ENCODE results near the gene TBL2.

TBL2 gene

DNA sequence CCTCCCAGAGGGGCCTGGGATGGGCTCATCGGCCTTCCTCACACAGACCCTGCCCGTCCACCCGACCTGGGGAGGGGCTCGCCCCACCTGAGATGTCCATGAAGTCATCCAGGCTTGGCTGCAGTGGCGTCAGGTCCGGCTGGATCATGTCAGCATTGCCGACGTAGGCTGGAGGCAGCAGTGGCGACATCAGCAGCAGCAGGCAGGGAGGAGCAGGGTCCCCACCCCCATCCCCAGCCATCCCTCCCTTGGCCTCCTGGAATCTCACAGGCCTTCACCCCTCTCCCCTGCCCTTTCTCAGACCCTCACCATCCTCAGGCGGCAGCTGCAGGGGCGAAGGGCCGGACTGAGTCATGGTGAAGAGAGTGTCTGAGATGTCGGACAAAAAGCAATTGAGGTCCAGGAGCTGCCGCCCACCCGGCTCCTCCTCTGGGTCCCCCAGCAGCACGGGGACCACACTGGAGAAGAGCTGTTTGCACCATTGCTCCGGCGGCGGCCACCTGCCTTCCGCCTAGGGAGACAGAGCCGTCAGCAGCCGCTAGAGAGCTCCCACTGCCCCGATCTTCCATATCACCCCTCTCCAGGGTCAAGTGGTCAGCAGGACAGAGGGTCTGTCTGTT lies 27.3 kb upstream of the TBL2 start:
- Histone ChIP-seq H3K4me3 (ENCODE audit: low read depth in 1 of 2, low read length in 2 of 2) (no peak overlapping the region), H2AFZ (ENCODE audit: low read depth, low read length) (no peak overlapping the region), H3K27me3 (ENCODE audit: insufficient read depth, low read length, poor library complexity) (no peaks in the 10 kb centered on the region), H3K36me3 (ENCODE audit: insufficient read depth, low read length) (no peaks in the 10 kb centered on the region), H3K4me2 (ENCODE audit: insufficient read depth, low read length) (no peak overlapping the region), H3K4me1 (ENCODE audit: insufficient read depth, low read length) (0 out of 2 replicates have a peak, but pooled peaks cover 5% of the 10 kb centered on the region), H4K20me1 (ENCODE audit: insufficient read depth, low read length) (peaks cover 3% of the 10 kb centered on the region; the same call in 1 of the 2 replicates), H3K79me2 (ENCODE audit: insufficient read depth, low read length) (no peaks in the 10 kb centered on the region), H3K9me3 (ENCODE audit: insufficient read depth, low read length, severe bottlenecking) (no peaks in the 10 kb centered on the region), H3K9ac (ENCODE audit: low read depth, low read length) (no peak overlapping the region), H3K27ac (ENCODE audit: low read length) (no peak overlapping the region)
- TF ChIP-seq CTCF (IDR thresholded peaks at IDR 0.05; ENCODE audit: borderline replicate concordance, extremely low read depth, low read length, poor library complexity, severe bottlenecking) (no peak), EZH2 (IDR thresholded peaks at IDR 0.05; ENCODE audit: borderline replicate concordance, low read depth, low read length, severe bottlenecking) (no peak)
- ATAC-seq (ENCODE audit: insufficient read depth, low read depth) (no peak), DNase-seq (no peak)

DNA sequence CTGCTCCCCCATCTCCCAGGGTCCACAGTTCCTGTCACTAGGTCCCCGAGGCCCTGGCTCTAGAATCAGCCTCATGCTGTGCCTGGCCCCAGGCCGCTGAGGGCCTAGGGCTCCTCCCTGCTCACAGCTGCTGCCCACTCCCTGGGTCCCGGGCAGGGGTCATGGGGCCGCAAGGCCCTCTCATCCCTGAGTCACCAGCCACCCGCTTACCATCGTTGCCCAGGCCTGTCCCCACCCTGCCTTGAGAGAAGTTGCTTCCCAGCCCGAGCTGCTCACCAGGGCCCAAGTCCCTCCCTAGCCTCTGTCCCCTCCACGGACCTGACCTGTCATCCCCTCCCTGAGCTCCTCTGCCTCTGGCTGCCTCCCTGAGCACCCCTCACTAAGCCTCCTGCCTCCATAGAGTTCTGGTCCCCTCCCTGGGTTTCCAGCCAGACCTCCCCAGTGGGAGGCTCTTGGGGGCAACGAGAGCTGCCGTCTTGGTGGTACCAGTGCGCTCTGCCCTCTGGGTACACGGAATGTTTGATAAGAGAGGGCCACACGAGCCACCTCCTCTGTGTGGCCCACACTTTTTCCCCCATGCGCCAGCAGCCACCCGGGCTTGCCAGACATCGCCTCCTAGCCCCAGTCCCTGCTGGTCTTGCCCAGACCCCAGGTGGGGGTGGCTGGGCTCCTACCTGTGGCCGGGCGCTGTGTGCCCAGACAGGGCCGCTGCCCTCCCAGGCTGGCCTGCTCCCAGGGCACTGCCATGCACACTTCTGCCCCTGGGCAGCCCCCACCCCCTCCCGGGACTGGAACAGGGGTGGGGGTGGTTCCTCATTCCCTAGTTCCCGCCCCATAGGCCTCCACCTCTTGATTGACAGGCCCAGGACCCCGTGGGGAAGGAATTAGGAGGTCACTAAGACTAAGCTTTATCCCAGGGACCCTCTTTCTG lies 24.6 kb upstream of the TBL2 start:
- no peak for DNase-seq
- Histone ChIP-seq H3K27ac (ENCODE audit: low read length) (no peak overlapping the region), H2AFZ (ENCODE audit: low read depth, low read length) (no peak overlapping the region), H3K9ac (ENCODE audit: low read depth, low read length) (no peak overlapping the region), H3K4me1 (ENCODE audit: insufficient read depth, low read length) (0 out of 2 replicates have a peak, but pooled peaks cover 5% of the 10 kb centered on the region), H3K9me3 (ENCODE audit: insufficient read depth, low read length, severe bottlenecking) (no peaks in the 10 kb centered on the region), H3K4me2 (ENCODE audit: insufficient read depth, low read length) (no peak overlapping the region), H3K27me3 (ENCODE audit: insufficient read depth, low read length, poor library complexity) (no peaks in the 10 kb centered on the region), H3K4me3 (ENCODE audit: low read depth in 1 of 2, low read length in 2 of 2) (no peak overlapping the region), H3K79me2 (ENCODE audit: insufficient read depth, low read length) (no peaks in the 10 kb centered on the region), H4K20me1 (ENCODE audit: insufficient read depth, low read length) (peaks cover 3% of the 10 kb centered on the region; the same call in 1 of the 2 replicates), H3K36me3 (ENCODE audit: insufficient read depth, low read length) (no peaks in the 10 kb centered on the region)
- no peak for ATAC-seq (ENCODE audit: insufficient read depth, low read depth)
- TF ChIP-seq CTCF (IDR thresholded peaks at IDR 0.05; ENCODE audit: borderline replicate concordance, extremely low read depth, low read length, poor library complexity, severe bottlenecking) (no peak), EZH2 (IDR thresholded peaks at IDR 0.05; ENCODE audit: borderline replicate concordance, low read depth, low read length, severe bottlenecking) (no peak)

GRCh38 chr7:73599916-73600315 lies 21.5 kb upstream of the TBL2 start:
- H3K4me3 ChIP-seq (ENCODE audit: low read depth in 1 of 2, low read length in 2 of 2), result no peak overlapping the region
- H3K27me3 ChIP-seq (ENCODE audit: insufficient read depth, low read length, poor library complexity), result no peaks in the 10 kb centered on the region
- H3K4me1 ChIP-seq (ENCODE audit: insufficient read depth, low read length), result no peaks in the 10 kb centered on the region
- H3K9ac ChIP-seq (ENCODE audit: low read depth, low read length), result no peak overlapping the region
- no peak for ATAC-seq (ENCODE audit: insufficient read depth, low read depth)
- H3K27ac ChIP-seq (ENCODE audit: low read length), result no peak overlapping the region
- no peaks in the 10 kb centered on the region for H3K79me2 ChIP-seq (ENCODE audit: insufficient read depth, low read length)
- DNase-seq, result no peak
- H2AFZ ChIP-seq (ENCODE audit: low read depth, low read length), result no peak overlapping the region
- no peaks in the 10 kb centered on the region for H4K20me1 ChIP-seq (ENCODE audit: insufficient read depth, low read length)
- no peaks in the 10 kb centered on the region for H3K36me3 ChIP-seq (ENCODE audit: insufficient read depth, low read length)
- H3K9me3 ChIP-seq (ENCODE audit: insufficient read depth, low read length, severe bottlenecking), result no peaks in the 10 kb centered on the region
- TF ChIP-seq CTCF (IDR thresholded peaks at IDR 0.05; ENCODE audit: borderline replicate concordance, extremely low read depth, low read length, poor library complexity, severe bottlenecking), result no peak
- no peak for TF ChIP-seq EZH2 (IDR thresholded peaks at IDR 0.05; ENCODE audit: borderline replicate concordance, low read depth, low read length, severe bottlenecking)
- no peak overlapping the region for H3K4me2 ChIP-seq (ENCODE audit: insufficient read depth, low read length)

Measured in DND-41 (cell line).